Limb (tissue), 2 donors: ENCODE measurements around the gene FBH1.
"Not testable (repeated sequence)": the region's sequence is repeated elsewhere in the genome, so short reads cannot be mapped to it uniquely, and the experiment has no call there.

Experiments
- DNase-seq, 2 donors: peaks; one replicate each; pipeline ENCODE4 v3.0.0-alpha.2; 2016; ENCODE audit errors: extremely low spot score in 2 of 2

Gene FBH1

GRCh38 chr10:5941579-5941978 lies 51.5 kb downstream of the FBH1 start:
- DNase-seq = no peak

DNA sequence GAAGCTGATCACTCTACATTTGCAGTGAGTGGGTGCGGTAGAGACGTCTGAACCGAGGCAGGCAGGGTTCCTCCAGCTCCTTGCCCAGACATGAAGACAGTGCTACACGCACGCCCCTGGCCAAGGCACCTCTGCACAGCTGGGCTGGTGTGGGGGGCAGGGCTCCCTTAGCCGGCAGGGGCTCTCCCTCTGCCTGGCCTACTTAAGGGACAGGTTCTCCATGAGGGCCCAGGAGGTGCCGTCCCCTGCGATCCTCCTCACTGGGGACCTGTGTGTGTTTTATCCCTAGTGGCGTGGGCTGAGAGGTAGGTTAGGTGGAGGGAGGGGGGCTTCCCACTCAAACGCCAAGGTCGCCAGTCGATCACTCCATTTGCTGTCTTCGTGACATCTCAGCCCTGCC lies 52.0 kb downstream of the FBH1 start:
- no peak for DNase-seq

DNA sequence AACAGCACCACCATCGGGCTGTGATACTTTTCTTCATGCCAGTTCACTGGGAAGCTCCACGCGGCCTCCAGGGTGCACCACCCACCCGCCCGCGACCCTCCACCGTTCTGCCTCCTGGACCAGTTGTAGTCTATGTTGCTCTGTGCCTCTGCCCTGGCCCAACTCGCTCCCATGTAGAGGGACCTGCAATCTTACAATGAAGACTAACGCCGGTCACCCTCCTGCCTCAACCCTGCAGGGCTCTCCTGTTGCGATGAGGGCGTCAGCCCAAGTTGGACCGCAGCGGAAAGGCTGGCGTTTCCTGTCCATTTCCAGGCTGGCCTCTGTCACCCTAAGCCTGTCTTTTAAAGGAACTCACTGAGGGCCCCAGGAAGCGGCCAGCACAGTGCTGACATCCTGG lies 52.4 kb downstream of the FBH1 start:
- no peak for DNase-seq

DNA sequence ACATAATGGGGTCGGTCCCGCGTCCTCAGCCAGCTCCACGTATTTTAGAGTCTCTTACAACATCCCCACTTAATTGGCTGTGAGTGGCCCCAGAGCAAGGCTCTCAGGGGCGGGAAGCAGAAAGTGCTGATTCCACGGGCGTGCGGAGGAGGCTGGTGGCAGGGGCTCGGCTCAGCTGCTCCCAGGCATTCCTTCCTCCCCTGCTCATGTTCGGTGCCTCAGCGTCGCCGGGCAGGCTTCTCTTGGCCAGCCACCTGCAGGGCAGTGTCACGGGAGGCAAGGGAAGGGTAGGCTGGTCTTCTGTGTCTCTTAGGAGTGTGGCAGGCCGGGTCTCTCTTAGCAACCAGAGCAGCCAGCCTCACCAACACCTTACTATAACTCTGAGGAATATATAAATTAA lies 53.5 kb downstream of the FBH1 start:
- DNase-seq = peak in 1 of 2 donors; percentile 56

GRCh38 chr10:5944389-5945189 lies 54.5 kb downstream of the FBH1 start:
- DNase-seq = peak; percentile 75 to 90

GRCh38 chr10:5945190-5945509 lies 55.1 kb downstream of the FBH1 start:
- DNase-seq = no peak

DNA sequence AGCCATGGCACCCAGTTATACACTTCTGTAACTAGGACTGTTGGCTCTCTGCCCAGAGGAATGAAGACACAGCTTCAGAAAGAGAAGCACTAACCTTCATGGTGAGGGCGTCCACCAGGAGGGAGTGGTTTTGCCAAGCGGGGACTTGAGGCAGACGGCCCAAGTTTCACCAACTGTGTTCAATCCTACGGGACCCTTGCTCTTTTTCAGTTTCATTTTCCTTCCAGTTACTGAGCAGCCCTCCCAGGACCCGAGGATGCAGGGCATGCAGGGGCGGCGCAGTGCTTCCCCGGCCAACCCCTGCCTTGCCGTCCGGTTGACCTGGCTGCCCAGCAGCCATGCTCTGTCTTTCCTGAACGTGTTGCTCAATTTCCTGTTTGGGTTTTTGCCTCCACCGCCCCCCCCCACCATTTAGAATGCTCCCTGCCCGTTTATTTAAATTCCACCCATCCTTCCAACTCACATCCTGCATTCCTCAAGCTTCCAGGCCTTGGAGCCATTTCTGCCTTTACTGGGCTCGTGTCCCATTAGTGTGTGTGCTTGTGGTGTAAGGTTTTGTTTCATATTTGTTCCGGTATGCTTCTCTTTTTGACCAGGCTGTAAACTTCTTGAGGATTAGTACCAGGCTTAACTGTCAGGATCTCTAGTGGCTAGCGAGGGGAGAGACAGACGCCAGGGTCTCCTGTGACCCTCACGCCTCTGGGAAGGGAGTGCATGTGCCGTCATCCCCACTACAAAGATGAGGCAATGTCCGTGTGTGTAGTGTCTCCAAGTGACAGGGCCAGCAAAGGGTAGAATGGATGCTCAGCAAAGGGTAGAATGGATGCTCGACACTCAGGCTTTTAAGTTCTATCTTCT lies 55.7 kb downstream of the FBH1 start:
- peak; percentile 56 to 60 for DNase-seq

DNA sequence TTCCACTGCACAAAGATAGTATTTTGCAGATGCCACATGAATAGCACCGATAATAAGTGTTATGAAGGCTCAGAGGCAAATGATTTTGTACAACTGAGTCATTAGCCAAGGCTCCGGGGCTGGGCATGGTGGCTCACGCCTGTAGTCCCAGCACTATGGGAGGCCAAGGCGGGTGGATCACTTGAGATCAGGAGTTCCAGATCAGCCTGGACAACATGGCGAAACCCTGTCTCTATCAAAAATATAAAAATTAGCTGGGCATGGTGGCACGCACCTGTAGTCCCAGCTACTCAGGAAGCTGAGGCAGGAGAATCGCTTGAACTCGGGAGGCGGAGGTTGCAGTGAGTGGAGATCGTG lies 56.4 kb downstream of the FBH1 start:
- DNase-seq = not testable (repeated sequence)

DNA sequence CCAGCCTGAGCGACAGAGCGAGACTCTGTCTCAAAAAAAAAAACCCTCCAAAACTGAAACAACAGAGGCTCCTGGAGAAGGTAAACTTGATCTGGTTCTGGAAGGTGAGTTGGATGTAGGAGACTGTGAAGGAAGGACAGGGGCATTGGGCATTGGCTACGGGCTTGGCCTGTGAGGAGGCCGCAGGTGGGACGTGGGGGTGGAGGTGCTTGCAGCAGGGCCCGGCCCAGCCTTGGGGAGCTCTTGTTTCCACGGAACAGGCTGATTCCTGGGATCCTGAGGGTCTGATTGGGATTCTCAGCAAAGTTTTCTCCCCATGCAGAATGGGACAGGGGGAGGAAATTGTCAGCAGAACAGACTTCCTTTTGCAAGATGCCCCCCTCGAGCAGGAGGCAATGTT lies 56.7 kb downstream of the FBH1 start:
- no peak for DNase-seq

DNA sequence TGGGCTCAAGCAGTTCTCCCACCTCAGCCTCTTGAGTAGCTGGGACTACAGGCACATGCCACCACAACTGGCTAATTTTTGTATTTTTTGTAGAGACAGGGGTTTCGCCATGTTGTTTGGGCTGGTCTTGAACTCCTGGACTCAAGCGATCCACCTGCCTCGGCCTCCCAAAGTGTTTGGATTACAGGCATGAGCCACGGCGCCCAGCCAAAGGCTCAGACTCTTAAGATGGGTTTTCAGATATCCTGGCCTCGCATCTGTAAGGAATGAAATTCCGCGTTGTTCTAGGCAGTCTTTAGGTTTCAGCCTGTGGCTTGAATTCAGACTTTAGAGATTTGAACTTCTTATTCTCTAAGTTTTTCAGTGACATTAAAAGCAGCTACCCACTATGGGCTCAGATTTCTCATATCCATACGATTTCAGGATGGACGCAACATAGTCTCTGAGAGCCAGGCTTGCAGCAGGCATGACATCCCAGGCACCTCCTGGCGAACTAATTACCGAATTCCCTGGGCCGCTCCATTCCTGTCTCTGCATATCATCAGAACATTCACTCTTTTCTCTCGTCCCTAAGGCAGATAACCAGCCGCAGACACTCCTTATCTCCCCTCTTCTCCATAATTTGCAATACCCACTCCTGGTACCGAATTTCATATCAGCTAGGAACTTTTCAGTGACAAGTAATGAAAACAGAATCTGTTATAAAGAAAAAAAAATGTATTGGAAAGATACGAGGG lies 57.6 kb downstream of the FBH1 start:
- DNase-seq = no peak

DNA sequence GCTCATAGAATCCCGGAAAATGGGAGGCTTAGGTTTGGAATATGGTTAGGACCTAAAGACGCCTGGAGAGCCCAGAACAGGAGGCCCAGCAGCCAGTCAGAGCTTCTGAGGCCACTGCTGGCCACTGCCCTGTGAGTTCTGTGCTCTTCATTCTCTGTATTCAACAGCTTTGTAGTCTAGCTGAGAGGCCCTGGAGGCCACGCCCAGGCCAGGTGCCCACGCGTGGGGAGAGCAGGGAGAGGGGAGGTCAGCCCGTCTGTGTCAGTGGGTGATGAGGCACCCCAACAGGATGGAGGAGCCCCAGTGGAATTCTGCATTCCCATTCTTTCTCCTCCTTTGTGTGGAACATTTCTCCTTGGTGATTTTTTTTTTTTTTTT lies 58.2 kb downstream of the FBH1 start:
- no peak for DNase-seq

GRCh38 chr10:5949009-5949759 lies 59.1 kb downstream of the FBH1 start:
- DNase-seq = no peak

DNA sequence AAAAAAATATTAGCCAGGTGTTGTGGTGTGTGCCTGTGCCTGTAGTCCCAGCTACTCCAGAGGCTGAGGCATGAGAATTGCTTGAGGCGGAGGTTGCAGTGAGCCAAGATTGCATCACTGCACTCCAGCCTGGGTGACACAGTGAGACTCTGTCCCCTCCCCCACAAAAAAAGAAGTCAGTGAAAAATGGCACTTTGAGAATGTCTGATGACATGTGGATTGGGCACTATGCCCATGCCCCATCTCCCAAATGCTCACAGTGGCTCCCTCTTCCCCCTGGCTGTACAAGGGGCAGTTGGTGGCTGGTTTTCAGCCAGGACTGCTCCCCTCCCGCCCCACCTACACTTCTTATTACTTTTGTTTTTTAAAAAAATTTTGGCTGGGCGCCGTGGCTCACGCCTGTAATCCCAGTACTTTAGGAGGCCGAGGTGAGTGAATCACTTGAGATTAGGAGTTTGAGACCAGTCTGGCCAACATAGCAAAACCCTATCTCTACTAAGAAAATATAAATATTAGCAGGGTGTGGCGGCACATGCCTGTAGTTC lies 61.2 kb downstream of the FBH1 start:
- DNase-seq = no peak

- DNase-seq = no peak
These were observed 61.8 kb downstream of the FBH1 start for GRCh38 chr10:5951721-5952407.

DNA sequence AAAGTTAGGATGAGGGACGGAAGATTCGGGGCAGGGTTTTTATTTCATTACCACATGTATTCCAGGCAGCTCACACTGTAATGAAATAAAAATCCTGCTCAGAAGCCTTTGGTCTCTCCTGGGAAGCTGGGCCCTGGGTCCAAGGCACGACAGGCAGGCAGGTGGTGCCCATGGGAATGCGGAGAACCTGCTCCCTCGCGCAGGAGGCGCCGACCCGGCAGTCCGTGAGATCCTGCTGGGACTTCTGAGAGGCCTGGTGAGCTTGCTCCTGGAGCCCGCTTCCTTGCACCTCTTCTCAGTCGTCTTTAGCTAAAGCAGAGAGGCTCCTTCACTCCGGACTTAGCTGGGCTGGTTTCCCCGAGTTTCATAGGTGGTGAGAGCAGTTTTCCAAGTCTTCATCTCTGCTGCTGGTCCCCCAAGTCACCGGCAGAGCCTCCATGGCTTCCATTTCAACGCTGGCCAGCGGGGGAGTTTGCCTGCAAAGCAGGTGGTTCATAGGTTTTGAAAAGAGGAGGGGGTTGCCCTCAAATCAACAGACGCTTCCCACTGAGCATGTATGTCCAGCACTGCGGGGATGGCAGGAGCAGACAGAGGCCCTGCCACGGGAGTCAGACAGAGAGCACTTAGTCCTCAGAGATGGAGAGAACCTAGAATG lies 62.8 kb downstream of the FBH1 start:
- no peak for DNase-seq

- DNase-seq = no peak
These were observed 63.6 kb downstream of the FBH1 start for GRCh38 chr10:5953676-5954075.

DNA sequence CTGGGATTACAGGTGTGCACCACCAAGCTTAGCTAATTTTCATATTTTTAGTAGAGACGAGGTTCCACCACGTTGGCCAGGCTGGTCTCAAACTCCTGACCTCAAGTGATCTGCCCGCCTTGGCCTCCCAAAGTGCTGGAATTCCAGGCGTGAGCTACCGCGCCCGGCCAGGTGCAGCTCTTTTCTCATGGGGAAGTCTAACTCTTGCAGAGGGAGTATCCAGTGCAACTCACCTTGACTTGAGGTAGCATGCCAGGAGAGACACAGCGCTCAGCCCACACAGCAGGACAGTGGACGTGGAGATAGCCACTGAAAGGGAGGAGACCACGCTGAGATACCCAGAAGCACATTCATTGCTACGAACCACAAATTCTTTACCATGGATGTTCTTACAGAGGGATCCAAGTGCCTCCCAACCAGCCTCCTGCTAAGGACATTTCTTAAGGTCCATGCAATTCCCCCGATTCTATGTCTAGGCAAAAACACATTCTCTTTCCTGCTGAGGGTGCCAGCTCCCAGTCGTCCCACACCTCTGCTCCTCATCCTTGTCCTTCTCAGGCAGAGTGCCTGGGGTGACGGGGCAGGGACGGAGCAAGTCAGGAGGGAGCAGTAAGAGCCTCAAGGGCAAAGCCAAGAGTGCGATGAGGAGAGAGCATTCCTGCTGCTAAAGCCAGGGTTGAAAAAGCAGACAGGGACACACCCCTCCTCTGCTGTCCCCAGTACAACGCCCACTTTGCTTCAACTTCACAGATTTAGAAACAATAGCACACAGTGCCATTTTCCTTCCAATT lies 66.3 kb downstream of the FBH1 start:
- DNase-seq = no peak

DNA sequence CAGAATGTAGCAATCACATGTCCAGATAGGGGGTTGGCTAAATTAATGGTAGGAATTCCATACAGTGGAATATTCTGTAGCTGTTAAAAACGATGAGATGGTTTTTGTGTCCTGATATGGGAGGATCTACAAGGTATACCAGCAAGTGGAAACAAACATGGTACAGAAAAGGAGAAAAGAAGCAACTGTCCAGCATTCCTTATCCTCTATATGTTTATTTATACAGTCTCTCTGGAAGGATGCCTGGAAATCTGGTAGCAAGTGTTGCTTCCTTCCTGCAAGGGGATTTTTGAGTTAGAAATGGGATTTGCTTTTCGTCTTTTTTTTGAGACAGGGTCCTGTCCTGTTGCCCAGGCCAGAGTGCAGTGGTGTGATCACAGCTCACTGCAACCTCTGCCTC lies 68.0 kb downstream of the FBH1 start:
- no peak for DNase-seq

DNA sequence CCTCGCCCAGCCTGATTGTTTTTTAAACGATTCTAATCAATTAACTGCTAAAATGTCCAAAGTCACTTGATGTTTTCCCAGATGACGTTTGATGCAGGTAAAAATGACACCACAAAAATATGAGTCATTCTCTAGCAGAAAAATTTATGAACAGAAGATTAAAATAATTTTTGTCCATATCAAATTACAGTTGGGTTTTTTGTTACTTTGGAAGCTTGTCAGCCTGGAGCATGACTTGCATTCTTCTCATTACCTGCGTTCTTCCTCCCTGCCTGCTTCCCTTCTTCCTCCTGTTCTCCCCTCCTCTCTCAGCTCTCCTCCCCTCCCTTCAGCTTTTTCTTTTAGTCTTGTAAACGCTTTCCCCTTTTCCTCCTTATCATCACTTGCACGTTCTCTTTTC lies 68.6 kb downstream of the FBH1 start:
- DNase-seq = peak in 1 of 2 donors; percentile 4
